ENCODE measurements around the gene ADAMTS14. TPM values are rescaled to one million over a fixed set of nuclear protein-coding genes. Genes with fewer than 3 reads are reported as not detected.

The ADAMTS14 gene
- polyA plus RNA-seq, 6 donors from 2014 or later, result not detected

- no peak for ATAC-seq (ENCODE audit: low read depth in 2 of 2)
- Mint-ChIP-seq H3K4me1 (peaks cover 0 to 13% (median 10%) of the 10 kb centered on the region in 3 donors), H3K27me3 (no peaks in the 10 kb centered on the region), H3K36me3 (no peaks in the 10 kb centered on the region), H3K27ac (no peak overlapping the region), H3K4me3 (no peak overlapping the region), H3K9me3 (peaks cover 0 to 2% (median 0%) of the 10 kb centered on the region in 7 donors)
- no peak for DNase-seq
Observed at GRCh38 chr10:70681731-70682005, 9.4 kb downstream of the ADAMTS14 start.

- Mint-ChIP-seq H3K4me3 (peak overlapping the region in 1 of 8 donors; percentile 50), H3K27me3 (no peaks in the 10 kb centered on the region), H3K36me3 (no peaks in the 10 kb centered on the region), H3K27ac (peak overlapping the region in 2 of 6 donors; percentile 73 to 78), H3K4me1 (peaks cover 0 to 13% (median 10%) of the 10 kb centered on the region in 3 donors), H3K9me3 (peaks cover 0 to 2% (median 0%) of the 10 kb centered on the region in 7 donors)
- ATAC-seq (ENCODE audit: low read depth in 2 of 2) (no peak), DNase-seq (no peak)
Observed at GRCh38 chr10:70682920-70683600, 10.8 kb downstream of the ADAMTS14 start.

- peaks cover 0 to 13% (median 10%) of the 10 kb centered on the region in 3 donors for H3K4me1 Mint-ChIP-seq
- no peaks in the 10 kb centered on the region for H3K27me3 Mint-ChIP-seq
- H3K9me3 Mint-ChIP-seq, result peaks cover 0 to 2% (median 0%) of the 10 kb centered on the region in 7 donors
- peak overlapping the region in 1 of 6 donors; percentile 73 for H3K27ac Mint-ChIP-seq
- DNase-seq, result no peak
- no peaks in the 10 kb centered on the region for H3K36me3 Mint-ChIP-seq
- H3K4me3 Mint-ChIP-seq, result peak overlapping the region in 2 of 8 donors; percentile 50 to 53
- ATAC-seq (ENCODE audit: low read depth in 2 of 2), result no peak
Observed at GRCh38 chr10:70683601-70683934, 11.3 kb downstream of the ADAMTS14 start.

- no peaks in the 10 kb centered on the region for H3K27me3 Mint-ChIP-seq
- no peak overlapping the region for H3K27ac Mint-ChIP-seq
- H3K4me3 Mint-ChIP-seq, result no peak overlapping the region
- H3K9me3 Mint-ChIP-seq, result peaks cover 0 to 2% (median 0%) of the 10 kb centered on the region in 7 donors
- peaks cover 0 to 13% (median 10%) of the 10 kb centered on the region in 3 donors for H3K4me1 Mint-ChIP-seq
- no peak for ATAC-seq (ENCODE audit: low read depth in 2 of 2)
- H3K36me3 Mint-ChIP-seq, result no peaks in the 10 kb centered on the region
- DNase-seq, result no peak
Observed at GRCh38 chr10:70683940-70684339, 11.6 kb downstream of the ADAMTS14 start.

- H3K27ac Mint-ChIP-seq, result peak overlapping the region in 1 of 6 donors; percentile 16
- no peak overlapping the region for H3K4me3 Mint-ChIP-seq
- no peak for ATAC-seq (ENCODE audit: low read depth in 2 of 2)
- H3K4me1 Mint-ChIP-seq, result peaks cover 0 to 13% (median 10%) of the 10 kb centered on the region in 3 donors
- H3K36me3 Mint-ChIP-seq, result no peaks in the 10 kb centered on the region
- peaks cover 0 to 2% (median 0%) of the 10 kb centered on the region in 7 donors for H3K9me3 Mint-ChIP-seq
- DNase-seq, result no peak
- no peaks in the 10 kb centered on the region for H3K27me3 Mint-ChIP-seq
Observed at GRCh38 chr10:70684374-70684773, 12.1 kb downstream of the ADAMTS14 start.

- peaks cover 0 to 2% (median 0%) of the 10 kb centered on the region in 7 donors for H3K9me3 Mint-ChIP-seq
- peak overlapping the region in 2 of 6 donors; percentile 16 to 44 for H3K27ac Mint-ChIP-seq
- no peaks in the 10 kb centered on the region for H3K36me3 Mint-ChIP-seq
- DNase-seq, result no peak
- H3K4me3 Mint-ChIP-seq, result no peak overlapping the region
- no peaks in the 10 kb centered on the region for H3K27me3 Mint-ChIP-seq
- peaks cover 0 to 13% (median 10%) of the 10 kb centered on the region in 3 donors for H3K4me1 Mint-ChIP-seq
- no peak for ATAC-seq (ENCODE audit: low read depth in 2 of 2)
Observed at GRCh38 chr10:70684839-70685454, 12.6 kb downstream of the ADAMTS14 start.

- DNase-seq (no peak), ATAC-seq (ENCODE audit: low read depth in 2 of 2) (no peak)
- Mint-ChIP-seq H3K9me3 (peaks cover 0 to 2% (median 0%) of the 10 kb centered on the region in 7 donors), H3K4me3 (no peak overlapping the region), H3K36me3 (no peaks in the 10 kb centered on the region), H3K27me3 (no peaks in the 10 kb centered on the region), H3K4me1 (peaks cover 0 to 13% (median 10%) of the 10 kb centered on the region in 3 donors), H3K27ac (no peak overlapping the region)
Observed at GRCh38 chr10:70685455-70685911, 13.2 kb downstream of the ADAMTS14 start.

GRCh38 chr10:70688828-70689227 lies 16.5 kb downstream of the ADAMTS14 start:
- no peak for DNase-seq
- Mint-ChIP-seq H3K27ac (peak overlapping the region in 1 of 6 donors; percentile 18), H3K27me3 (peaks cover 0 to 9% (median 0%) of the 10 kb centered on the region in 3 donors), H3K9me3 (peaks cover 0 to 2% (median 0%) of the 10 kb centered on the region in 7 donors), H3K4me3 (no peak overlapping the region), H3K36me3 (no peaks in the 10 kb centered on the region), H3K4me1 (peaks cover 0 to 2% (median under 1%) of the 10 kb centered on the region in 3 donors)
- ATAC-seq (ENCODE audit: low read depth in 2 of 2), result no peak

- H3K27me3 Mint-ChIP-seq, result peaks cover 0 to 9% (median 0%) of the 10 kb centered on the region in 3 donors
- DNase-seq (no peak), ATAC-seq (ENCODE audit: low read depth in 2 of 2) (no peak)
- no peak overlapping the region for H3K27ac Mint-ChIP-seq
- H3K4me3 Mint-ChIP-seq, result no peak overlapping the region
- peaks cover 0 to 2% (median 0%) of the 10 kb centered on the region in 7 donors for H3K9me3 Mint-ChIP-seq
- H3K4me1 Mint-ChIP-seq, result no peaks in the 10 kb centered on the region
- H3K36me3 Mint-ChIP-seq, result no peaks in the 10 kb centered on the region
Observed at GRCh38 chr10:70689661-70690060, 17.4 kb downstream of the ADAMTS14 start.

- no peaks in the 10 kb centered on the region for H3K36me3 Mint-ChIP-seq
- H3K4me3 Mint-ChIP-seq, result no peak overlapping the region
- no peak for DNase-seq
- ATAC-seq (ENCODE audit: low read depth in 2 of 2), result no peak
- no peak overlapping the region for H3K27ac Mint-ChIP-seq
- no peaks in the 10 kb centered on the region for H3K4me1 Mint-ChIP-seq
- H3K27me3 Mint-ChIP-seq, result peaks cover 0 to 9% (median 0%) of the 10 kb centered on the region in 3 donors
- peaks cover 0 to 2% (median 0%) of the 10 kb centered on the region in 7 donors for H3K9me3 Mint-ChIP-seq
Observed at GRCh38 chr10:70690589-70690988, 18.3 kb downstream of the ADAMTS14 start.

- peaks cover 0 to 9% (median 0%) of the 10 kb centered on the region in 3 donors for H3K27me3 Mint-ChIP-seq
- ATAC-seq (ENCODE audit: low read depth in 2 of 2), result no peak
Observed at GRCh38 chr10:70691611-70692010, 19.3 kb downstream of the ADAMTS14 start.

GRCh38 chr10:70692043-70692603 lies 19.8 kb downstream of the ADAMTS14 start:
- no peaks in the 10 kb centered on the region for H3K36me3 Mint-ChIP-seq
- H3K27ac Mint-ChIP-seq, result peak overlapping the region in 1 of 6 donors; percentile 62
- no peaks in the 10 kb centered on the region for H3K4me1 Mint-ChIP-seq
- ATAC-seq (ENCODE audit: low read depth in 2 of 2) (no peak), DNase-seq (no peak)
- no peak overlapping the region for H3K4me3 Mint-ChIP-seq
- peaks cover 0 to 2% (median 0%) of the 10 kb centered on the region in 7 donors for H3K9me3 Mint-ChIP-seq
- H3K27me3 Mint-ChIP-seq, result peaks cover 0 to 9% (median 0%) of the 10 kb centered on the region in 3 donors

More at GRCh38 chr10:70691611-70692010, 19.3 kb downstream of the ADAMTS14 start:
- Mint-ChIP-seq H3K27ac (no peak overlapping the region), H3K4me1 (no peaks in the 10 kb centered on the region), H3K9me3 (peaks cover 0 to 2% (median 0%) of the 10 kb centered on the region in 7 donors), H3K4me3 (no peak overlapping the region), H3K36me3 (no peaks in the 10 kb centered on the region)
- no peak for DNase-seq

GRCh38 chr10:70693619-70694335 lies 21.5 kb downstream of the ADAMTS14 start:
- no peak for ATAC-seq (ENCODE audit: low read depth in 2 of 2)
- Mint-ChIP-seq H3K36me3 (no peaks in the 10 kb centered on the region), H3K27ac (no peak overlapping the region), H3K4me1 (no peaks in the 10 kb centered on the region), H3K4me3 (no peak overlapping the region), H3K9me3 (peaks cover 0 to 2% (median 0%) of the 10 kb centered on the region in 7 donors), H3K27me3 (peaks cover 0 to 9% (median 0%) of the 10 kb centered on the region in 3 donors)
- DNase-seq, result no peak

Data from naive B cell (primary cell).